Coronary artery (tissue), 2 donors: ENCODE measurements around the gene NUDT8.

Experiments
- DNase-seq: peaks from one replicate; pipeline ENCODE4 v3.0.0-alpha.2; 2017; ENCODE audit warnings: low spot score
- H3K27ac ChIP-seq, 2 donors: fragments of 200-600 bp; sonication (generic); one replicate each; pipeline ENCODE4 v1.5.1; 2016 to 2019
- H3K4me3 ChIP-seq: fragments of 200-600 bp; sonication (generic); 2 replicates; pipeline ENCODE4 v1.5.1; 2016; ENCODE audit warnings: mild to moderate bottlenecking, moderate library complexity
- CTCF ChIP-seq: fragments of 200-600 bp; sonication (generic); IDR thresholded peaks from one replicate; pipeline ENCODE4 v1.5.1; 2019; ENCODE audit warnings: antibody characterized with exemption

Gene NUDT8

GRCh38 chr11:67613313-67613959 is 16.3 kb downstream of the NUDT8 start:
- DNase-seq = peak; percentile 72
- peak overlapping the region; percentile 71 for H3K4me3 ChIP-seq
- H3K27ac ChIP-seq = peak overlapping the region in 1 of 2 donors; percentile 70
- no peak for TF ChIP-seq CTCF

- Histone ChIP-seq H3K27ac (no peak overlapping the region), H3K4me3 (no peak overlapping the region)
- peak; percentile 70 for DNase-seq
- no peak for TF ChIP-seq CTCF
Measured at GRCh38 chr11:67612751-67613150, 17.0 kb downstream of the NUDT8 start.

GRCh38 chr11:67611704-67612587 is 17.8 kb downstream of the NUDT8 start:
- no peak overlapping the region for H3K4me3 ChIP-seq
- no peak overlapping the region for H3K27ac ChIP-seq
- DNase-seq = no peak
- no peak for TF ChIP-seq CTCF

DNA sequence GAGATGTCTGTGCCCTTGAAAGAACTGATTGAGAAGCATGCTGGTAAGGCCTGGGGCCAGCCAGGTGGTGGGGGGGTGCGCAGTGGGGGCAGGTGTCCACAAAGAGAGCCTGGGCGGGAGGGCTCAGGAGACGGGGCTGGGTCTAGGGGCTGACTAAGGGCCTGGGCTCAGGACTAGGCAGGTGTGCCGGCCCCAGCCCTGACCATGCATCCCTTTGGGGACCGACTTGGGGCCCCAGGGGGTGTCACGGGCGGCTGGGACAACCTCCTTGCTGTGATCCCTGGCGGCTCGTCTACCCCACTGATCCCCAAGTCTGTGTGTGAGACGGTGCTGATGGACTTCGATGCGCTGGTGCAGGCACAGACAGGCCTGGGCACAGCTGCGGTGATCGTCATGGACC is 18.6 kb downstream of the NUDT8 start:
- DNase-seq = no peak
- H3K27ac ChIP-seq = no peak overlapping the region
- TF ChIP-seq CTCF = no peak
- H3K4me3 ChIP-seq = no peak overlapping the region

- DNase-seq = no peak
- Histone ChIP-seq H3K4me3 (no peak overlapping the region), H3K27ac (no peak overlapping the region)
- no peak for TF ChIP-seq CTCF
Measured at GRCh38 chr11:67610302-67610868, 19.4 kb downstream of the NUDT8 start.

DNA sequence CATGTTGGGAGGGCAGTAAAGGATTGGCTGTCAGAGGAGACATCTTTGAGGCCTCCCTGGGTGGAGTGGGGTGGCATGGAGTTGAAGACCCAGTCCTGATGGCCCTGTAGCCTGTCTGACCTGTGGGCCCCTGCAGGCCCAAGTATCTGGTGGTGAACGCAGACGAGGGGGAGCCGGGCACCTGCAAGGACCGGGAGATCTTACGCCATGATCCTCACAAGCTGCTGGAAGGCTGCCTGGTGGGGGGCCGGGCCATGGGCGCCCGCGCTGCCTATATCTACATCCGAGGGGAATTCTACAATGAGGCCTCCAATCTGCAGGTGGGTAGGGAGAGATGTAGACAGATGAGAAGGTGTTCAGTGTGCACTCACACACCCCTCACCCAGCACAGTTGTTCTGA is 20.4 kb downstream of the NUDT8 start:
- no peak overlapping the region for H3K4me3 ChIP-seq
- no peak for TF ChIP-seq CTCF
- DNase-seq = no peak
- no peak overlapping the region for H3K27ac ChIP-seq
